ENCODE data around the gene CDK5R1.

DNA sequence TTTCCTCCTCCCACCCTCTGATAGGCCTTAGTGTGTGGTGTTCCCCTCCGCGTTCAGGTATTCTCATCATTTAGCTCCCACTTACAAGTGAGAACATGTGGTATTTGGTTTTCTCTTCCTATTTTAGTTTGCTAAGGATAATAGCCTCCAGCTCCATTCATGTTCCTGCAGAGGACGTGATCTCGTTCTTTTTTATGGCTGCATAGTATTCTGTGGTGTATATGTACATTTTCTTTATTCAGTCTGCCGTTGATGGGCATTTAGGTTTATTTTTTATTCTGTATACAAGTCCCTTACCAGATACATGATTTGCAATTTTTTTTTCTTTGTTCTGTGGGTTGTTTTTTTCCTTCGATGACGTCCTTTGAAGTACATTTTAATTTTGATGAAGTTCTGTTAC lies 18.8 kb upstream of the CDK5R1 start:
- TF ChIP-seq, protein P1, sequence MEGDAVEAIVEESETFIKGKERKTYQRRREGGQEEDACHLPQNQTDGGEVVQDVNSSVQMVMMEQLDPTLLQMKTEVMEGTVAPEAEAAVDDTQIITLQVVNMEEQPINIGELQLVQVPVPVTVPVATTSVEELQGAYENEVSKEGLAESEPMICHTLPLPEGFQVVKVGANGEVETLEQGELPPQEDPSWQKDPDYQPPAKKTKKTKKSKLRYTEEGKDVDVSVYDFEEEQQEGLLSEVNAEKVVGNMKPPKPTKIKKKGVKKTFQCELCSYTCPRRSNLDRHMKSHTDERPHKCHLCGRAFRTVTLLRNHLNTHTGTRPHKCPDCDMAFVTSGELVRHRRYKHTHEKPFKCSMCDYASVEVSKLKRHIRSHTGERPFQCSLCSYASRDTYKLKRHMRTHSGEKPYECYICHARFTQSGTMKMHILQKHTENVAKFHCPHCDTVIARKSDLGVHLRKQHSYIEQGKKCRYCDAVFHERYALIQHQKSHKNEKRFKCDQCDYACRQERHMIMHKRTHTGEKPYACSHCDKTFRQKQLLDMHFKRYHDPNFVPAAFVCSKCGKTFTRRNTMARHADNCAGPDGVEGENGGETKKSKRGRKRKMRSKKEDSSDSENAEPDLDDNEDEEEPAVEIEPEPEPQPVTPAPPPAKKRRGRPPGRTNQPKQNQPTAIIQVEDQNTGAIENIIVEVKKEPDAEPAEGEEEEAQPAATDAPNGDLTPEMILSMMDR (conservative IDR thresholded peaks at IDR 0.05): no peak
- TF ChIP-seq ZFX (IDR thresholded peaks at IDR 0.05): no peak
